NCI-H1417 (cell line): ENCODE measurements around the gene NUDCD3.

ENCODE experiments used
- DNase-seq, 3 experiments: peaks; one replicate each; lab custom pipeline; 2025; lab: John Stamatoyannopoulos, UW

NUDCD3 gene

DNA sequence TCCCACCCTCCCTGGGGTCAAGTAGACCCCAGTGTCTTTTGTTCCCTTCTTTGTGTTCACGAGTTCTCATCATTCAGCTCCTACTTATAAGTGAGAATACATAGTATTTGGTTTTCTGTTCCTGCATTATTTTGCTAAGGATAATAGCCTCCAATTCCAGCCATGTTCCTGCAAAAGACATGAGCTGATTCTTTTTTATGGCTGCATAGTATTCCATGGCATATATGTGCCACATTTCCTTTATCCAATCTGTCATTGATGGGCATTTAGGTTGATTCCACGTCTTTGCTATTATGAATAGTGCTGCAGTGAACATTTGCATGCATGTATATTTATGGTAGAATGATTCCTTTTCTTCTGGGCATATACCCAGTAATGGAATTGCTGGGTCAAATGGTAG is 136.8 kb downstream of the NUDCD3 start:
- no peak for DNase-seq

DNA sequence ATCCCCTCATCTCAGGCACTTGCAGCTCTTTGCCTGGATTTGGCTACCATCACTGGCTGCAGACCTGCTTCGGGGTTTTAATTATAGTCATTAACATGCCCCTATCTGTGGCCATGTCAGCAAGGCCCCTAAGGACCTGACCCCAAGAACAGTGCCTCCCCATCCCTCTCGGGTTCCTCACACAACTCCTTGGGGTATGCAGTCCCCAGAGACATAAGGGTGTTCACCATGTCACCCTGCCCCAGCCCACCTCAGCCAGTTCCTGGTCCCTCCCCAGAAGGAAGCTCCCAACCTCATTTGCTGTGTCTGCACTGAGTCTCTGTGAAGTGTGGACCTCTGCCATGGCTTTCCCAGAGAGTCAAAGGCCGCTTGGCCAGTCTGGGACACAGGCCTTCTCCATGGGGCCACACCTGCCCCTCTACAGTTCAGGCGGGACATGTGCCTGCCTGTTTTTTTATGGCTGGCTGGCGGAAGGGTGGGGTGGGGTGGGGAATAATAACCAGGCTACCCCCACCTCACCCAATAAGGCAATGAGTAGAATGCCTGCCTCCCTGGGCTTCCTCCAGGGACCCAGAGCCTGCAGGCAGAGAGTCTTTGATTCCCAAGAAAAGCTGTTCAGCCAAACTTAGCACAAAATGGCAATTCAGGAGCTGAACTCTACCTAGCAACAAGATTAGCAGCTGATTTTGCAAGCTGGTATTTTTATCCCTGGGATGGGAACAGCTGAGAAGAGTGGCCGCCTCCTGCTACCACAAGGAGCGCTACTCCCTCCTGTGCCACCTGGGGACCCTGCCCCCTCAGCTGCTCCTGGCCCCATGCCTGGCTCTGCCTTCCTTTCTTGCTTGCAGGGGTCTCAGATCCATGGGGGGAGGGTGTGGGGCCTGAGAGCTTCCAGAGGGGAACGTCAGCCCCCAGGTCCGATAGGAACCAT is 141.3 kb downstream of the NUDCD3 start:
- DNase-seq = no peak

- DNase-seq = peak in 2 of 3 experiments; percentile 5 to 29
Observed at GRCh38 chr7:44348300-44348699, 142.2 kb downstream of the NUDCD3 start.

DNA sequence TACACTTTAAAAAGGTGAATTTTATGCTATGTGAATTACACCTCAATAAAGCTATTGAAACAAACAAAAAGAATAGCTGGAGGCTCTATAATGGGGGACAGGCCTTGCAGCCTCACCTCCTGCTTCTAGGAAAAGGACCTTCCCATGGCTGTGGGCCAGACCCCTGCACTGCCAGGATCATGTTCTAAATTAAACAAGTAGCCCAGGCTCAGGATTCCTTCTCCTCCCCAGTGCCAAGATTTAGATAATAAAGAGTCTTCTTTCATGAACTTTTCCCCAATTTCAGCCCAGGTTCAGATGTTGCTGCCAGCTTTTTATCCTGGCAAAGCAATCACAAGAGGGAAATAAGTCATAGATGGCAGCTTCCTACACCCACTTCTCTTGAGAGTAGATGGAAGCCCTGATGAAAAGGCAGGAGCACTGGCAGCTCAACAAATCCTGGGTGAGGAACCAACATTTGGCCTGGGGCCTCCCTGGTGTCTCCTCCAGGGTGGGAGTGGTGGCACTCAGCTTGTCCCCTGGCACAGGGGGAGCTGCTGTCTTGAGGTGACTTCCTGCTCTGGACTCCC is 142.8 kb downstream of the NUDCD3 start:
- DNase-seq = no peak

- no peak for DNase-seq
Observed at GRCh38 chr7:44346063-44346462, 144.4 kb downstream of the NUDCD3 start.

DNA sequence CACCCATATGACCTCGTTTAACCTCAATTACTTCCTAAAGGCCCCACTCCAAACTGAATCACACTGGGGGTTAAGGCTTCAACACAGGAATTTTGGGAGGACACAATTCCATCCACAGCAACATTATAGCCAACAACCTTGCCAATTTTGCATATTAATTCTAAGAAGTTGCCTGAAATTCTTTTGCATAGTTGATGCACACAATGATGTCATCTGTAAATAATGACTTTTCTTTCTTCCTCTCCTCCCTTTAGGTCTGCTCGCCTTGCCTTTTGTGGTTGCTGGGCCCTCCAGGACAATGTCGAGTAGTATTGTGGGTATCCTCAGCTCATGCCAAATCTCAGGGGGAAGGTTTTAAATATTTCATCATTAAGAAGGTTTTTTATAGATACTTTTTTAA is 149.1 kb downstream of the NUDCD3 start:
- no peak for DNase-seq

DNA sequence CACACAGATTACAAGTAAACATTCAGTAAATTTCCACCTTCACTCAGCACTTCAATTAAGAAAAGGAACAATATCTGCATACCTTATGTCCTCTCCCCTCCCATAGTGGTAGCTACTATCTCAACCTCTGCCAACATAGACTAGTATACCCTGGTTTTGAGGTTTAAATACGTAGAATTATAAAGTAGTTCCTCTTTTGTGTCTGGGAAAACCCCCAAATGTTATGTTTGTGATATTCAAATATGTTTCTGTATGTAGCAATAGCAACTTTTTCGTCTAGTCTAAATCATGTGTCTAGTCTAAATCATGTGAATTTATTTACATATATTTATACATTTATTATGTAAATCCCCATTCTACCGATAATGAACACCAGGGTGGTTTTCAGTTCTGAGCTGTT is 151.9 kb downstream of the NUDCD3 start:
- no peak for DNase-seq

- DNase-seq = no peak
Observed at GRCh38 chr7:44336491-44336890, 154.0 kb downstream of the NUDCD3 start.

DNA sequence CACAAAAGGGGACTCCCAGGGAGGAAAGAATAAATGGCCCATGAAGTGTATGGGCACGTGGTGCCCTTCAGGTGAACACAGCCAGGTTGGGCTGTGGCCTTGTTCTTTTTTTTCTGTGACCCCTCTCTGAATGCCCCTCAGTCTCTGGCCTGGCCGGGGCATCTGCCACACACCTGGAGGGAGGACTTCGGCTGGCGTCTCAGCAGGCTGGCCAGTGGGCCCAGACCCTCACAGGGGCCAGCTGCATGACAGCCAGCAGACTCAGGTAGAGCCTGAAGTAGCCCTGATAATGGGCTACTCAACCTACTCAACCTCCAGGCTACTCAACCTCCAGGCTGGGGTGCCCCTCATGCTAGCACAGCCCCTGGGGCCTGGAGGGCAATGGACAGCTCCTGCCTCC is 155.3 kb downstream of the NUDCD3 start:
- no peak for DNase-seq

GRCh38 chr7:44334734-44335097 is 155.7 kb downstream of the NUDCD3 start:
- no peak for DNase-seq

DNA sequence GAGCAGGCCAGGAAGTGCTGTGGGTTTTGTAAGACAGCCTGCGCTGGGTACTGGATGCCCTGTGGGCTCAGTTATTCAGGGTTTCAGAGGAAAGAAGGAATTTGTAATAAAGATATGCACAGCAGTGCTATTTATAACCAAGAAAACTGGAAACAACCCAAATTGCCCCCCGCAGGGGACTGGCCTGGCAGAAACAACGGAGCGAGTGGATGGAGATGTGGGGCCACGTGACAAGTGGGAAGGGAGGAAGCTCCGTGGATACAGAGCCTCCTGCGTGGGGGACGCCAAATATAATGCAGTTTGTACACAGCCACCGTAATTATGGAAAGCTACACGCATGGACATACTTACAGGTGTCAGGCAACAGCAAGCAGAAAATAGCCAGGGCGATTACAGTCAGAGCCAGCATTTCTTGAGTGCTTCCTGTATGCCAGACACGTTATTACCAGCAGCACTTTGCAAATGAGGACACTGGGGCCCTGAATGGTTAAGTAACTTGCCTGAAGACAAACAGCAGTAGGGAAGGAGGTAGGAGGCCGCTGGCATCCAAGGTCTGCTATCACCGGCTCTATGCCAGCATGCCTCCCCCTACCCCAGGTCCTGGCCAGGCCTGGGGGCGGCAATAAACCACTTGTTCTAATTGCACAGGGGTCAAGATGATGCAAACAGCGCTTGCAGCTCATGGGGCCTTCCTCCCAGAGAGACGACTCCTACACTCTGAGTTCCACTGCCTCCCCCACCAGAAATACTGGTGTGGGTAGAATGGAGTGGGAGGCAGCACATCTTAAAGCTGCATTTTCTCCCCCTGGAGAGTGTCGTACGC is 156.3 kb downstream of the NUDCD3 start:
- peak in 2 of 3 experiments; percentile 21 to 41 for DNase-seq

DNA sequence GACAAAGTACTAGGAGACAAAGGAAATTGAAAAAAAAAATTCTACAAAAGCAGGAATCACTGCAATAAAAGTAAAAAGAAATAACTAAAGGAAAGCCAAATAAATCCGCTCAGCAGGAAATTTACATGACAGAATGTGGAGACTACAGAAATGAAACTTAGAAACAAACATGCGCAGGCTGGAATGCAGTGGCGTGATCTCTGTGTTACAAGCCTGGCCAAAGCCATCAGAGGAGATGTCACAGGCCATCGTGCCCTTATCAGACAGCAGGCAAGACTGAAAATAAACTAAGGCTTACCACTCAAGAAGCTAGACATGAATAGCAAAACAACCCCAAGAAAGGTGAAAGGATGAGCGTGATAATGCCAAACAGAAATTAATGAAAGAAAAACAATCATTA is 158.8 kb downstream of the NUDCD3 start:
- no peak for DNase-seq

- no peak for DNase-seq
Observed at GRCh38 chr7:44330331-44330730, 160.1 kb downstream of the NUDCD3 start.

DNA sequence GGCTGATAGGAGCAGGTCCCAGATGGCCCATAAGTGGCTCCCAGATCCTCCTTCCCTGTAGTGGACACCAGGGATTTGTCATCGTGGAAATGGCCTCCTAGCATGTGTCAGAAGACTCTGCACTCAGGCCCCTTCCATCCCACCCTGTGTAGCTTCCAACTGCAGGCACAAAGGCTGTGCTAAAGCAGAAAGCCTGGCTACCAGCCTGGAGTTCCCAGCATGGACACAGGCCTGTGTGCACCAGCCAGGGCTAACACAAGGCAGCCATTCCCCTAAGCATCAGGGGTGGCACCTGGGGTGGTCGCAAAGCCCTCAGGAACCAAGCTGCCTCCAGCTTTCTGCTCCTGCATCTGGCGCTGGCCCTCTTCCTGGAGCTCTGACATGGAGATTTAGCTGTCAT is 160.6 kb downstream of the NUDCD3 start:
- no peak for DNase-seq
